Hepatocyte (in vitro differentiated cells): ENCODE measurements around the gene COG7.

ENCODE experiments used
- CTCF ChIP-seq: fragments of 200-600 bp; sonication (generic); IDR thresholded peaks from 2 replicates; pipeline ENCODE4 v1.5.1; 2016; ENCODE audit warnings: antibody characterized with exemption, mild to moderate bottlenecking; ENCODE audit not compliant: poor library complexity
- EZH2 ChIP-seq: fragments of 200-600 bp; sonication (generic); IDR thresholded peaks from 2 replicates; pipeline ENCODE4 v1.6.1; 2016; ENCODE audit warnings: antibody characterized with exemption, mild to moderate bottlenecking, borderline replicate concordance
- EZH2phosphoT487 ChIP-seq: fragments of 200-600 bp; sonication (generic); IDR thresholded peaks from one replicate; pipeline ENCODE4 v1.6.1; 2018; ENCODE audit warnings: antibody characterized with exemption, mild to moderate bottlenecking, low read depth, moderate library complexity; ENCODE audit not compliant: unreplicated experiment, severe bottlenecking

GRCh38 chr16:23497543-23497868, 44.5 kb upstream of the COG7 start:
- TF ChIP-seq CTCF (no peak), EZH2phosphoT487 (no peak), EZH2 (no peak)
